ENCODE measurements around the gene SCFD2.
"Not testable (repeated sequence)": the region's sequence is repeated elsewhere in the genome, so short reads cannot be mapped to it uniquely, and the experiment has no call there.

SCFD2 gene

DNA sequence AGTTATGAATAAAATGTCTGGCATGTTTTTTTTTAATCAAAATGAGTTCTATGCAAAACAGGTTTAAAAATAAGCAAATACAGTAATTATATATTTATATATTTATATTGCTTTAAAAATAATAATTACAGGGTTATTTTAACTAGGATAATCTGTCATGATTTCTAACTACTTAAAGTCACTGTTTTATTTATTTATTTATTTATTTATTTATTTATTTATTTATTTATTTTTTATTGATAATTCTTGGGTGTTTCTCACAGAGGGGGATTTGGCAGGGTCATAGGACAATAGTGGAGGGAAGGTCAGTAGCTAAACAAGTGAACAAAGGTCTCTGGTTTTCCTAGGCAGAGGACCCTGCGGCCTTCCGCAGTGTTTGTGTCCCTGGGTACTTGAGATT, 129.2 kb downstream of the SCFD2 start:
- DNase-seq, result not testable (repeated sequence)

DNA sequence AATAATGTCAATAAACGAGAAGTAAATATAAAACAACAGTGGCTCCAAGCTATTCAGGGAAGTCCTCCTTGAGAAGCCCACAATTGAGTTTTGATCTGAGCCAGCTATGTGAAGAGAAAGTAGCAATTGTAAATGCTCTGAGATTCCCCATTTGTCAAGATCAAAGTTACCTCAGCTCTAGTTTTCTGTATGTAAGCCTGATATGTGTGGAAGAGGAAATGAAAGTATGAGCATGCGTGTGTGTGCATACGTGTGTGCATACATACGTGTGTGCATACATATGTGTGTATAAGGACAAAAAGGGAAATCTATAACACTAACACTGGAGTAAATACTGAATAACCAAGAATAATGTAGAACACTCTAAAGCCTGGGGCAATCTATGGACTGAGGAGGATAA, 130.3 kb downstream of the SCFD2 start:
- no peak for DNase-seq

DNA sequence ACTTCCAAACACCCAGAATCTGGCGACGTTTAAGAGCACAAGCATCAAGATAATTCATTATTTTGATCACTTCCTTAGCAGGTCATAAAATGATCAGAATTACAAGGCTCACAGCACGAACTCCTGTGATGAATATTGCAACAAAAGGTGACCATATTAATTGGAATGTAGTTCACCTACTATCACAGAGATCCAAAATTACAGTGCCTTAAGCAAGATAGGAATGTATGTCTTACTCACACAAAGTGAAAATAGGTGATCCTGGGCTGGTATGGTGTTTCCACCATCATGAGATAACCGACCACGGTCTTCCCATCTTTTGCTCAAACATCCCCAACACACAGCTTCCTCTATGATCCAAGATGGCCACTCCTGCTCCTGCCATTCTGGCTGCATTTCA, 131.2 kb downstream of the SCFD2 start:
- no peak for DNase-seq

DNA sequence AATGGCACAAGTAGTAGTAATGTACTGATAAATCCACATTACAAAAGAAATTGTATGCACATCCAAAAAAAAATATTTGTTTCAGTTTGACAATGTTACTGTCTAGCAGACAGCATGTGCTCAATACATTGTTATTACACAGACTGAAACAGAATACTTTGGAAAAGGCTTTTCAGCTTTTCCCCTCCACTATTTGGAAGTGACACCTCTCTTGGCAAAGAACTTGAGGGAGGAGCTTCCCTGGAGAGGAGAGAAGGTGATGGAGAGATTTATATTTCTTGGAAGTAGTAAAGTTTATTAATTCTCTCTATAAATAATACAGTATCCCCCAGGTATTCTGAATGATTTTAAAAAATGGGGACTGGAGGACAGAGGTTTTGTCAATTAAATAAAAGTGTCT, 131.8 kb downstream of the SCFD2 start:
- DNase-seq, result no peak

DNA sequence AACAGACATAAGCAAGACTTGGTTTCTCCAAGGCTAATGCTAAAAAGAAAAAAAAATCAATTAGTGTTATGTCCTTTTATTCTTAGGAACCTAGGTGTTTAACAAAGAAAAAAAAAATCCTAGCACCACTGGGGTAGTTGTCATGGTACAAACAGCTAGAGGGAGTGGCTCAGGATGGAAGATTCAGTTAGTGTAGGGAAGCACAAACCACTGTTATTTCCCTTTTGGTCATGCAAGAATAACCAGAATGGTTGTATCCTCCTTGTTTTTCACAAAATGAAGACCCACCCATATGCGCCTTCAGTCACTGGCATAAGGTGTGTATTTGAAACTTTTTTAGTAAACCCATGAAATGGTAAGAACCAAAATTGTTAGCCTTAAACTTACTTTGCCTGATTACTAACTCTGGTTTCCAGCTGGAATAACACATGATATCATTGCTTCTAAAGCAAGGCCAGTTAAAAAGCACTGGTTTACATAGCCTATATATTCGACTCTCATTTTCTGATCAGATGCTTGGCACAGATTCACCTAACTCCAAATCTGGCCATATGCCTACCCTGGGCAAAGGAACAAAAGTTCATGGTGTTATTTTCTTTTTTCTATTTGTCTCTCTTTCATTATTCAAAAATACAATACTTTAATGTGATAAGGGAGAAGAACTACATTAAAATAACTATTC, 132.6 kb downstream of the SCFD2 start:
- no peak for DNase-seq

DNA sequence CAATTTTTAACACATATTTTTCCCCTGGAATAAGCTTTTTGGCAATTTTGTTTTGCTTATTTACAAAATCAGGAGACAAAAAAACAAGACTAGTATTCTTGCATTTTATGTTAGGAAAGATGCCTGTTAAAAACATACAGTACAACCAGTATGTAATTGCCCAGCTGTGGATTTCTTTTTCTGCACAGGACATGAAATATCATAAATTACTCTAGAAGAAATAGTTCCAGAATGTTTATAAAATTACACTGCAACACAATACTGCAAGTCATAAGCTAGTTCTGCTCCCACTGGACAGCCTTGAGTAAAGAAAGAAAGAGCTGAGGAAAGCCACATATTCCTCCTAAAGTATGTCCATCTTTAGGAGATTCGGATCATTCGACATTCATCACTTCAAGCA, 133.5 kb downstream of the SCFD2 start:
- no peak for DNase-seq

DNA sequence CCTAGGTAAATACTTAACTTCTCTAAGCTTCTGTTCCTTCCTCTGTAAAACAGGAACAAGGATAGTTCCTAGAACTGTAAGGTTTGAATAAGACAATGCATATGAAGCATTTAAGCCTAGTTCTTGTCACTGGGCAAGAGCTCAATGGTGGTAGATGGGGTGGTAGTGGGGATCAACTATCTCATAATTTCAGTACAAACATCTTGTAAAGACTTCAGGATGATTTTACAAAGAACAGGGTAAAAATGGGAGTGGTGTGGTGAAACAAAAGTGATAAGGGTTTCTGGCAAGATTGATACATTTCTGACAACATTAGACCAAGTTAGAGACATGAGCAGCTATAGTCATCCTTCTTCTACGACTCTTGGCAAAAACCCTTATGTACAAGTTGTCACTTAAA, 137.8 kb downstream of the SCFD2 start:
- DNase-seq, result no peak

DNA sequence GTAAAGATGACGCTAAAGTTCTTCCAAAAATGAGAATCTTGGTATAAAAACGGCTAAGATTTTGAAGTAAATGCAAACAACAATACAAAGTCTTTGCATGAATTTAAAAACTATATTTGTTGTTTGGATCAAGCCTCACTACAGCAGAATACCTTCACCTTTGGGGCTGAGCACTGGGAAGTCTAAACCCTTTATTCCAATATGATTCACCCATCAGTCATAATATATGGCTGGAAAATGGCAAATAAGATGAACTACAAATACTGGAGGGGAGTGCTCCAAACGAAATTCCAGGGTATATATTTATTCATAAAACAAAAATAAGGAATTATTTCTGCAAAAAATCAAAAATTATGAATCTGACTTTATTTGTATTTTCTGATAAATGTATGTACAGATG, 138.4 kb downstream of the SCFD2 start:
- DNase-seq, result no peak

DNA sequence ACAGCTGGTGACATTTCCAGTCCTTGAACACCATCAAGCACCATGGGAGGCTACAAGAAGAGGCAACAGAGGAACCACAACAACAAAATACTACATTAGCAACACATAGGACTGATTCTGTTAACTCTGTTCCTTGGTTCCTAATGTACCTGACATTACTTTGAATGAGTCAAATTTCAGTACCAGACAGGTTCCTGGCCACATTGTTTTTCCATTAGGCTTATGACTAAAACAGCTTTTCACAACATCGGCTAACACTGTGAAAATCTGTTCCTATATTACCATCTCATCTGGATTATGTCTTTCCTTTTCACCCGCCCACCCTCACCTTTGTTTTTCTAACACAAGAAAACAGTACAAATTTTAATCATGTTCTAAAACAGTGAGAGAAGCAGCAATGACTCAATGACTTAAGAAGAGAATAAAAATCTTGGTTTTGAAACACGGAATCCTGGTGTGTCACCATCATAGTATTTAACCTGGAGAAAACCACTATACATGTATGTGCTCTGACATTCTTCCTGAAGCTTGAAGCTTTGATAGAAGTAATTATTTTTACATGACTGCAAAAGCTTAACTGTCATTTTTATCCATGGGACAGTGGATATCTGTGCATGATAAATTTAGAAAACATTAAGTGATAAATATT, 143.9 kb downstream of the SCFD2 start:
- no peak for DNase-seq

DNA sequence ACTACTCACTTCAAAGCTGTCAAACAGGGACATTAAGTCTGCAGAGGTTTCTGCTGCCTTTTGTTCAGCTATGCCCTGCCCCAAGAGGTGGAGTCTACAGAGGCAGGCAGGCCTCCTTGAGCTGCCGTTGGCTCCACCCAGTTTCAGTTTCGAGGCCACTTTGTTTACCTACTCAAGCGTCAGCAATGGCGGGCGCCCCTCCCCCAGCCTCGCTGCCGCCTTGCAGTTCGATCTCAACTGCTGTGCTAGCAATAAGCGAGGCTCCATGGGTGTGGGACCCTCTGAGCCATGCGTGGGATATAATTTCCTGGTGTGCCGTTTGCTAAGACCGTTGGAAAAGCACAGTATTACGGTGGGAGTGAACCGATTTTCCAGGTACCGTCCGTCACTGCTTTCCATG, 146.7 kb downstream of the SCFD2 start:
- not testable (repeated sequence) for DNase-seq

DNA sequence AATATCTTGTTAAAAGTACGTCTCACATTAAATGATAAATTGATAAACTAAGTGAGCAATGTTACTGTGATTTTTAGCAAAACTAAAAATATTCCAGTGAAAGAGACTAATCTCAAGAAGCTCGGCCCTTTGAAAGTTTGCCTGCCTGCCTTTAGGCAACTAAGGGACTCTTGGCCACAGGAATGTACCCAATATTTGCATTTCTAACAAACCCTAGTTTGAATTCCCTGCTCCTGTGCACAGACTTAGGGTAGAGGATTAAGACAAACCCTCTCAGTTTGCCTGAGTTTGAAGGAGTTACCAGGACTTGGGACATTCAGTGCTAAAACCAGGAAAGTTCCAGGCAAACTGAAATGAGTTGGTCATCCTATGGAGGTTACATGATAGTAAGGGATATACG, 157.1 kb downstream of the SCFD2 start:
- no peak for DNase-seq

DNA sequence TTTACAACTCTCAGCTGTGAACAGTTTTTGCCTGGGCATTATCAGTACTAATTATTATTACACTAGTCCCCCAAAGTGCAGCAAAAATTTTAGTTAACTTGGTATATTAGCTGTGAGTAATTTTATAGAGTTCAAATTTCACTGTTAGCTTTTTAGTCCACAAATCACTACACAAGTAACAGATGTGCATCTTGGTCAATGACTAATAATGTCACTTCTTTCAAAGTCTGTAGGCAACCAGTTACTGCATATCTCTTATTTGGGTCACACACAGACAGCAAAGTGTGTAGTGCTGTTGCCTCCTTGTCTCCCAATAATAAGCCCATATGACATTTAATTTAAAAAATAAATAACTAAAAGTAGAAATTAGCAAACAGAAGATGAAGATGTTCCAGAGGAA, 159.9 kb downstream of the SCFD2 start:
- no peak for DNase-seq

DNA sequence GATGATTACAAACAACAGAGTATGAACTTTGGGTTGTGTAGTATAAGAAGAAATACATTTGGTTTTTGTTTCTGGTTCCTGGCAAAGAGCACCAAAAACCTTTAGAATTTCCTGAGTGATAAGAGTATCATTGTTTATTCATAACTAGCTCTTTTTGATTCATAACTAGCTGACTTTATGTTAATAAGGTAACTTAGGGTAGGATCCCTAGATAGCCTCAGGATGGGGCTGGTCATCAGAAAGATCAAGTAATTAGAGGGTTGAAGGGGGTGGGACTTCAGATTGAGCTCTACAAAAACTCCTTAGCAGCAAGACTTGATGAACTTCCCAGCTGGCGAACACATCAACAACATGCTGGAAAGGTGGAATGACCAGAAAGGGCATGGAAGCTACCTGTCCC, 166.5 kb downstream of the SCFD2 start:
- DNase-seq, result no peak

DNA sequence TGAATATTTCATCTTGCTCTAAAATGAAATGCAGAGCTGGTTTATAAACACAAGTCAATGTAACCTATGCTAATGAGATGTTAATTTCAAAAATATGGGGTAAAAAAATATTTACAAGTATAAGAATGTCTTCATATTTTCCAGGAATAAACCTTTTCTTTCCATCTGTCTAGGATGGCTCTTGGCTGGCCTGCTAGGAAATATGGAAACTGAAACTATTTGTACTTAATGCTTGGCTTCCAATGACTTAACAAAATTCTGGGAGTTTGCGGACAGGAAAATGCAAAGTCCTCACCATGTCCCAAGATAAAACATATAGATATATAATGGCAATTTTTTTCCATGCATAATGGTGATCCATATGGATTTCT, 168.1 kb downstream of the SCFD2 start:
- no peak for DNase-seq

DNA sequence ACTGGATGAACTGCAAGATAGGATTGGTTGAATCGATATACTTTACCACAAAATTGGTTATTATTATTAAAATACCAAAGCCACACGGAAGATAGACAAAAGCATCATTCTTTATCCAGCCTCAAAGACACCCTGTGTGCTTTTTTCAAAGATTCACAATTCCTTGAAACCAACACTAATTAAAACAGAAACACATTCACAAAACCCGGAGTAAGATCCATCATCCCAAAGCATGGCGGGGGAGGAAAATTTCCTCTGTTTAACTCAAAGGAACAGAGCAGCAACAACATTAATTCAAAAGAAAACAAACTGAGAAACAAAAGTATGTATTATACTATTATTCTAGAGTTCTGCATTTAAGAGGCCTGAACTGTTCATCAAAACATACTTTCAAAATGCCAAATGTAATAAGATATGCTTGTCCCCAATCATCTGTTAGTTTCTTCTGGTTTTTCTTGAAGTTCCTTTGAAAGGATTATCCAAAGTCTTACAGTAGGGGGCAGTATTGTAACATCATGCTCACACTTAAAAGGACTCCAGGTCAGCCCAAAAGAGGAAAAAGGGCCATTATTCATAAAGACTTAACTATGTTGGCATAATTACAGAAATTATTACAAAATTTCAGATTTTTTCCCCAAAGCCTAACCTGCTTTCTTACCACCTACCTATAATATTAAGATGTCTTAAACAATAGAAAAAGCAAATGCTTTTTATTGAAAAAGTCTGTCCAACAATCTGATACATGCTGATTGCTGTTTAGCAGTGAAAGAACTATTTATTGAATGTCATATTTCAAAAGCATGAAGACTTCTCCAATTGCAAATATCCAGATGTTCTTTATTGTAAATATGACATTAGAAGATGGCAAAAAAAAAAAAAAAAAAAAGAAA, 168.7 kb downstream of the SCFD2 start:
- no peak for DNase-seq

DNA sequence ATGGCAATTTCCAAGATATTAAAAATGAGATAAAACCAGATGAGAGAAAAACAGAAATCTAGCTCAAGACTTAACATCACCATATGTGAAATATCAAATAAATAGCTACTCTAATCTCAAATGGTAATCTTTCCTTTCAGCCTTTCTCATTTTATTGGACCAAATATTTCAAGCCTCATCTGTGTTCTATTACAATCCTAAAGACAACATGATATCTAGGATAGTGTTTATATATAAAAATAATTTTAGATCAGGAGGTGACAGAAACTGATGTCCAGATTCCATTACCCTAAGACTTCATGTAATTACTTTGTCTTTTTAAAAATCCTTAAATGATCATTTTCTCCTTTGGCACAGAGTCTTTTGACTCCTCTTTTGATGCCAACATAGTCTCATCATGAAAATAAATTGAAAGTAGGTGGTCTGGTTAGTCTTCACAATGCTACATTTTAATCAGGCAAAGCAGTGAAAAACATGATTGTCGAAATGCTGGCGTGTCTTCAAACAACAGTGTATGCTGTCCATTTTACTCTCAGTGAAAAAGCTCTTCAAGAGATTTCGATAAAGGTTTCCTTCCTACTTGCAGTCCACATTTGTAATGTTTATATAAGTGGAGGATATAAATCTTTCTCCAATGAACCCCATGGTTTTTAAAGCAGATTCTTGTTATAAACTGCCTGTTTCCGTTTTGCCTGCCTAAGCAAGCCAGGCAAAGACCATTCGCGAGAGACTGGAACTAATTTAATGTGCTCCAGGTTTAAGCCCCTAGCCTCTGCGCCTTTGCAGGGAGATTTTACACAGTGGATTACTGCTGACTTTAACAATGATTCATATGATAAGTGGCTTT, 169.8 kb downstream of the SCFD2 start:
- no peak for DNase-seq

DNA sequence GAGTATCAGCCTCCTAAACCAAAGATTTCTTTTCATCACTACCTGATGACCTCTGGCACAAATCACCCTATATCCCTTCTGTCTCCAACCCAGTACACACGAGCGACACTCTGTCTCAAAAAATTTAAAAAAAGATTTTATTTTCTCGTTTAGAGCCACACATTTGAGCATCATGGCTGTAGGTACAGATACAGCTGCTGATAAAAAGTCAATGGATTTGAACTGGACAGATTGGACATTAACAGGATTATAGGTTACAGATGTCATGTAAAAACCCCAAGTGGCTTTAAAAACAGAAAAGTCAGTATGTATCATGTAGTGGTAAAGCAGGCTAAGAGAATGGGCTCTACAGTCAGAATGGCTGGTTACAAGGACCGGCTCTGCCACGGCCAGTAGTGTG, 171.1 kb downstream of the SCFD2 start:
- no peak for DNase-seq

DNA sequence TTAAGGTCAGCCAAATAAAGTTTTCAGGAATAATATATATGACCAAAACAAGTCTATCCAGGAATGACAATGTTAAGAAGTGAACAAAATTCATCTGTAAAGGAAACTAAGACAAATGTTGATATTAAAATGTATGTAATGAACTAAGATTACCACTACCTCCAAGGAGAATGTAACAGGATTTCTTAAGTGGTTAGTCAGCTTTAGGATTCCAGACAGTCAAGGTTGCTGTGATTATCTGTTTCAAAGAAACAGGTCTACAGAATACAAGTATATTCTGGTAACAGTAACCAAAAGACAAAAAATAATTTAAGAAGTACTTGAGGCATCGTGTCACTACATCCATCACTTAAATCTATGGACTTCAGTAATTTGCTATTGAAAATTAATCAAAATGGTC, 172.8 kb downstream of the SCFD2 start:
- DNase-seq, result no peak

DNA sequence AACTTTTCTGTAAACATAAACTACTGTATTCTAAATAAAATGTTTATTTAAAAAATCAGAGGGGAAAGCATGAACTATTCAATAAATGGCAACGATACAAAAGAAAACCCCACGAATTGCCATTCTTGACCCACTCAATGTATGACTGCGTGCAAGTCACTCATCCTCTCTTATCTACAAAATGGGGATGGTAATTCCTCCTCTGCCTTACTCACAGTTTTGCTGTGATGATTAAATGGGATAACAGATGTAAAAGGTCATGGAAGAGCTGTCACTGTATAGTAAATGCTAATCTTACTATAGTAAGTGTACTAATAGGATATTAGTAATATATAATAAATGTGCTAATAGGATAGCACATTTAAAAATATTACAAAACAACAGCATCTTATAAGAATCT, 173.4 kb downstream of the SCFD2 start:
- no peak for DNase-seq

DNA sequence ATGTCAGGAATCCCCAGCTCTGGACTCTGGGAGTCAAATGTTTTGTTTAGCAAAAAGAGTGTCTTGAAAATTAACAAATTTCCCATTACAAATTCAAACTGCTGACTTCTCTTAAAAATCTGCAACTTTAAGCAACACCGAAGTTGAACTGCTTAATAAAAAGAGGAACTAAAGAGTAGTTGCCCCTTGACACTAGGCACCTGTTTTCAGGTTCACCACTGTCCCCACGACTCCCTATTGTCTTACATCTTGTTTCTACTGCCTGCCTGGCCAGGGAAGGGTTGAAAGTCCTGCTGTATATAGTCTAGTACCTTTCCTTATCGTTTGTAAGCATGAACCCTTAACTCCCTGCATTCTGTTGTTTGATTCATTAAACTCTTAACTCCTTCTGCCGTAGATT, 173.9 kb downstream of the SCFD2 start:
- no peak for DNase-seq

DNA sequence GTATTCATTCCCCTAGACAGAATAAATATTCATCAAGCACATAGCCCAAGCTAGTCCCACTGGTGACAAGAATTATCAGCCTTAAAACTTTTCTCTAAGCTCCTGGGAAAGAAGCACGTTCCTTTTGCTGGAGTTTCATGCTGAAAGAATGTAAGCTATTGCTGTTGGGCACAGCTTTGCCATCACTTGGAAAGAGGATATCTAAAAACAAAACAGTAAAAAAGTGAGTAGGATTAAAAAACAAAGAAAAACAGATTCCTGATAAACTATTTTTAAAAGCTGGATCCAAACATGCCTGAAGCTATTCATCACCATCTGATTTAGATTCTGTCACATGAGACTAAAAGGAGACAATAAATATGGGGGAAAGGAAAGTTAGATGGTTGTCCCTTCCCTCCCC, 176.8 kb downstream of the SCFD2 start:
- DNase-seq, result no peak

DNA sequence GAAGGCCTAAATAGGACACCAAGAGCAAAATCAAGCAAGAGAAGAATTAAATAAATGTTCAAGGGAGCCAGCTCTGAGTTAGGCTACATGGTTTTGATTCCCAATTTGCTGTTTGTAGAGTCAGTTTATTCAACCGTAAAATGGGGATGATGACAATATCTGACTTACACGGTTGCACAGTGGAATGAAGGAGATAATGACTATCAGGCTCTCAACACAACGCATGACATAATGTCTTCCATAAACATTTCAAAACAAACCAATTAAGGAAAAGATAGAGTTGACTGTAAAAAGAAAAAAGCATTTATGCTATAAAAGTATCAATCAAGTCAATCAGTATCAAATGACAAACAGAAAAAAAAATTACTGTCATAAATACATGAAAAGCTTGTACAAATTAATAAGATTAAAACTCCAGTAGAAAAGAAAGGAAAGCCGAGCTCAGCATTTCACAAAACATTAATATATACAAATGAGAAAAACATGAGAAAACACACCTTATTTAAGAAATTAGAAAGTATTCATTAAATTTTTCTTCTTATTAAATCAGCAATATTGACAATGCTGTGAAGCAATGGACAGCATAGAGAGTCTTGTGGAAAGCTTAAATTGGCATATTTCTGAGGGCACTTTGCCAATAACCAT, 179.0 kb downstream of the SCFD2 start:
- DNase-seq, result no peak

Data from left hindlimb (tissue), 1 donor.